Middle frontal gyrus (tissue), 1 donor: ENCODE results near the gene TNKS1BP1.
"Not testable (repeated sequence)": the region's sequence is repeated elsewhere in the genome, so short reads cannot be mapped to it uniquely, and the experiment has no call there.

Experiments used
- DNase-seq: peaks from one replicate; pipeline ENCODE4 v3.0.0-alpha.2; 2015; ENCODE audit warnings: low spot score; ENCODE audit errors: extremely low spot score

The TNKS1BP1 gene

GRCh38 chr11:57324886-57325734, at the start of gene TNKS1BP1:
Gene TNKS1BP1, minus strand, starts transcription at chr11:57324952. Its CDS starts 3,067 bp downstream, at chr11:57321885.
- DNase-seq = peak; percentile 90

GRCh38 chr11:57373146-57373545, 48.4 kb upstream of the TNKS1BP1 start:
- DNase-seq = no peak

GRCh38 chr11:57370941-57371340, 46.2 kb upstream of the TNKS1BP1 start:
- no peak for DNase-seq

- DNase-seq = no peak
These were observed 45.5 kb upstream of the TNKS1BP1 start for GRCh38 chr11:57370251-57370650.

GRCh38 chr11:57368845-57369232, 44.1 kb upstream of the TNKS1BP1 start:
- no peak for DNase-seq

- DNase-seq = no peak
These were observed 43.5 kb upstream of the TNKS1BP1 start for GRCh38 chr11:57368106-57368844.

GRCh38 chr11:57364851-57365660, 40.3 kb upstream of the TNKS1BP1 start:
- no peak for DNase-seq

- DNase-seq = peak; percentile 18
These were observed 38.7 kb upstream of the TNKS1BP1 start for GRCh38 chr11:57363131-57364080.

- no peak for DNase-seq
These were observed 37.2 kb upstream of the TNKS1BP1 start for GRCh38 chr11:57361926-57362325.

- not testable (repeated sequence) for DNase-seq
These were observed 36.7 kb upstream of the TNKS1BP1 start for GRCh38 chr11:57361420-57361819.

- DNase-seq = no peak
These were observed 36.2 kb upstream of the TNKS1BP1 start for GRCh38 chr11:57360991-57361390.

- no peak for DNase-seq
These were observed 35.3 kb upstream of the TNKS1BP1 start for GRCh38 chr11:57359896-57360690.

- DNase-seq = no peak
These were observed 34.6 kb upstream of the TNKS1BP1 start for GRCh38 chr11:57359396-57359795.

GRCh38 chr11:57358991-57359390, 34.2 kb upstream of the TNKS1BP1 start:
- no peak for DNase-seq

GRCh38 chr11:57358543-57358961, 33.8 kb upstream of the TNKS1BP1 start:
- DNase-seq = no peak

GRCh38 chr11:57357856-57358255, 33.1 kb upstream of the TNKS1BP1 start:
- DNase-seq = no peak

GRCh38 chr11:57357310-57357709, 32.6 kb upstream of the TNKS1BP1 start:
- no peak for DNase-seq

GRCh38 chr11:57356268-57356667, 31.5 kb upstream of the TNKS1BP1 start:
- no peak for DNase-seq

GRCh38 chr11:57354699-57355098, 29.9 kb upstream of the TNKS1BP1 start:
- DNase-seq = no peak

GRCh38 chr11:57353852-57354251, 29.1 kb upstream of the TNKS1BP1 start:
- DNase-seq = no peak
